A673 (cell line): ENCODE measurements around the gene RUNX2.

ENCODE experiments used
- CTCF ChIP-seq: fragments of 300-800, 200-600 bp; sonication (generic); conservative IDR thresholded peaks from 2 replicates; pipeline ENCODE4 v1.5.1; 2017; ENCODE audit warnings: low read depth, mild to moderate bottlenecking, antibody characterized with exemption, low read length, moderate library complexity, mixed read lengths
- EZH2 ChIP-seq: fragments of 200-600 bp; sonication (generic); IDR thresholded peaks from 2 replicates; pipeline ENCODE4 v1.6.1; 2017; ENCODE audit warnings: borderline replicate concordance, low read depth, mild to moderate bottlenecking, mixed read lengths, antibody characterized with exemption, low read length; ENCODE audit not compliant: poor library complexity, severe bottlenecking

GRCh38 chr6:45554591-45554990, 226.5 kb downstream of the RUNX2 start:
- TF ChIP-seq CTCF (no peak), EZH2 (no peak)
